GM23338 (cell line): ENCODE data around the gene ENTR1. TPM values are rescaled to one million over a fixed set of nuclear protein-coding genes. Genes with fewer than 3 reads are reported as not detected.

Experiments
- ATAC-seq: fragments of 200-7000 bp; cut with Tn5 transposase; 3 replicates; pipeline ENCODE4 v1.9.1; 2020
- DNase-seq: peaks from one replicate; pipeline ENCODE4 v3.0.0-alpha.2; 2015; ENCODE audit warnings: low spot score
- H2AFZ ChIP-seq: fragments of 200-600 bp; sonication (generic); 2 replicates; pipeline ENCODE4 v1.8.0; 2016; ENCODE audit warnings: antibody characterized with exemption, mild to moderate bottlenecking, moderate library complexity
- H3F3A ChIP-seq: fragments of 200-600 bp; sonication (generic); replicated peaks from 2 replicates; pipeline ENCODE4 v1.8.0; 2017; ENCODE audit warnings: antibody characterized with exemption, mixed run types, low read depth
- H3K27ac ChIP-seq: fragments of 200-600 bp; sonication (generic); 2 replicates; pipeline ENCODE4 v1.6.1; 2016; ENCODE audit warnings: low read depth
- H3K27me3 ChIP-seq: fragments of 200-600 bp; sonication (generic); 2 replicates; pipeline ENCODE4 v1.8.0; 2016; ENCODE audit warnings: mild to moderate bottlenecking, mixed run types, moderate library complexity; ENCODE audit not compliant: insufficient read depth
- H3K36me3 ChIP-seq: fragments of 200-600 bp; sonication (generic); 2 replicates; pipeline ENCODE4 v1.8.0; 2016; ENCODE audit warnings: mild to moderate bottlenecking; ENCODE audit not compliant: insufficient read depth
- H3K4me1 ChIP-seq: fragments of 200-600 bp; sonication (generic); 2 replicates; pipeline ENCODE4 v1.8.0; 2016; ENCODE audit warnings: mild to moderate bottlenecking, moderate library complexity; ENCODE audit not compliant: insufficient read depth
- H3K4me2 ChIP-seq: fragments of 200-600 bp; sonication (generic); 2 replicates; pipeline ENCODE4 v1.7.1; 2017; ENCODE audit warnings: mixed run types
- H3K4me3 ChIP-seq: fragments of 200-600 bp; sonication (generic); 2 replicates; pipeline ENCODE4 v1.6.1; 2016; ENCODE audit warnings: mixed run types
- H3K79me2 ChIP-seq: fragments of 200-600 bp; sonication (generic); replicated peaks from 2 replicates; pipeline ENCODE4 v1.8.0; 2017; ENCODE audit warnings: mild to moderate bottlenecking; ENCODE audit not compliant: insufficient read depth
- H3K9me2 ChIP-seq: fragments of 200-600 bp; sonication (generic); 2 replicates; pipeline ENCODE4 v1.8.0; 2017; ENCODE audit not compliant: insufficient read depth
- H4K20me1 ChIP-seq: fragments of 200-600 bp; sonication (generic); replicated peaks from 2 replicates; pipeline ENCODE4 v1.8.0; 2017; ENCODE audit warnings: mild to moderate bottlenecking; ENCODE audit not compliant: insufficient read depth
- H3K27ac Mint-ChIP-seq: 2 replicates; pipeline ENCODE4 v1.8.0; 2020; ENCODE audit warnings: inconsistent platforms, mild to moderate bottlenecking, moderate library complexity, mixed read lengths
- H3K27me3 Mint-ChIP-seq: 3 replicates; pipeline ENCODE4 v1.8.0; 2022; ENCODE audit warnings: low read depth, mild to moderate bottlenecking, moderate library complexity, mixed read lengths, inconsistent platforms; ENCODE audit not compliant: insufficient read depth, poor library complexity
- H3K36me3 Mint-ChIP-seq: 3 replicates; pipeline ENCODE4 v1.8.0; 2021; ENCODE audit warnings: low read depth, mild to moderate bottlenecking, inconsistent platforms, moderate library complexity, mixed read lengths
- H3K4me1 Mint-ChIP-seq: 3 replicates; pipeline ENCODE4 v1.8.0; 2020; ENCODE audit warnings: mild to moderate bottlenecking, inconsistent platforms, mixed read lengths
- H3K4me3 Mint-ChIP-seq: 3 replicates; pipeline ENCODE4 v1.8.0; 2021; ENCODE audit warnings: moderate library complexity, mild to moderate bottlenecking, inconsistent platforms, mixed read lengths
- H3K9me3 Mint-ChIP-seq: 3 replicates; pipeline ENCODE4 v1.8.0; 2020; ENCODE audit warnings: moderate library complexity, mild to moderate bottlenecking, inconsistent platforms, mixed read lengths
- ETS1 ChIP-seq: IDR thresholded peaks from 2 replicates; pipeline ENCODE4 v1.6.1; 2016; ENCODE audit warnings: antibody characterized with exemption
- EZH2 ChIP-seq: fragments of 200-600 bp; sonication (generic); IDR thresholded peaks from one replicate; pipeline ENCODE4 v1.8.0; 2017; ENCODE audit warnings: antibody characterized with exemption, mild to moderate bottlenecking, low read depth; ENCODE audit not compliant: unreplicated experiment
- EZH2phosphoT487 ChIP-seq: fragments of 200-600 bp; sonication (generic); IDR thresholded peaks from one replicate; pipeline ENCODE4 v1.8.1; 2018; ENCODE audit warnings: antibody characterized with exemption; ENCODE audit not compliant: unreplicated experiment
- NANOG ChIP-seq: IDR thresholded peaks from 2 replicates; pipeline ENCODE4 v1.6.1; 2016; ENCODE audit warnings: antibody characterized with exemption, borderline replicate concordance
- STAT1 ChIP-seq: IDR thresholded peaks from one replicate; pipeline ENCODE4 v1.6.1; 2016; ENCODE audit warnings: antibody characterized with exemption; ENCODE audit not compliant: unreplicated experiment
- ZNF331 ChIP-seq: fragments of 250-450 bp; sonication (Bioruptor Pico); IDR thresholded peaks from 2 replicates; pipeline ENCODE4 v1.5.0; 2020; ENCODE audit warnings: low read depth, mild to moderate bottlenecking, moderate library complexity
- polyA plus RNA-seq: library from polyadenylated mRNA; unstranded; fragments of >200 nt; fragmentation: Nextera tagmentation; extraction: Ambion mirVana; gene quantifications from 2 replicates; pipeline ENCODE4 v1.2.1, GENCODE V29; 2016
- total RNA-seq: library from RNA; depleted of rRNA; stranded (reverse); fragments of >200 nt; shearing (Covaris generic); gene quantifications from 2 replicates; pipeline ENCODE4 v1.2.3, GENCODE V29; 2014
- TF ChIP-seq, protein P1 (sequence below): IDR thresholded peaks from one replicate; pipeline ENCODE4 v1.6.1; 2018; ENCODE audit warnings: antibody characterized with exemption; ENCODE audit not compliant: unreplicated experiment
- TF ChIP-seq, protein P2 (sequence below), 2 experiments: fragments of 200-600 bp in 1 of 2; sonication (generic) in 1 of 2; conservative IDR thresholded peaks; 2 replicates each; pipeline versions ENCODE4 v1.5.1 to v1.6.1; 2016 to 2017; ENCODE audit warnings: antibody characterized with exemption in 2 of 2, low read depth in 2 of 2, mild to moderate bottlenecking in 2 of 2, moderate library complexity in 1 of 2

The ENTR1 gene
- total and polyA plus RNA-seq, 2 experiments from 2014 or later, result 25.6 to 91.9 TPM

DNA sequence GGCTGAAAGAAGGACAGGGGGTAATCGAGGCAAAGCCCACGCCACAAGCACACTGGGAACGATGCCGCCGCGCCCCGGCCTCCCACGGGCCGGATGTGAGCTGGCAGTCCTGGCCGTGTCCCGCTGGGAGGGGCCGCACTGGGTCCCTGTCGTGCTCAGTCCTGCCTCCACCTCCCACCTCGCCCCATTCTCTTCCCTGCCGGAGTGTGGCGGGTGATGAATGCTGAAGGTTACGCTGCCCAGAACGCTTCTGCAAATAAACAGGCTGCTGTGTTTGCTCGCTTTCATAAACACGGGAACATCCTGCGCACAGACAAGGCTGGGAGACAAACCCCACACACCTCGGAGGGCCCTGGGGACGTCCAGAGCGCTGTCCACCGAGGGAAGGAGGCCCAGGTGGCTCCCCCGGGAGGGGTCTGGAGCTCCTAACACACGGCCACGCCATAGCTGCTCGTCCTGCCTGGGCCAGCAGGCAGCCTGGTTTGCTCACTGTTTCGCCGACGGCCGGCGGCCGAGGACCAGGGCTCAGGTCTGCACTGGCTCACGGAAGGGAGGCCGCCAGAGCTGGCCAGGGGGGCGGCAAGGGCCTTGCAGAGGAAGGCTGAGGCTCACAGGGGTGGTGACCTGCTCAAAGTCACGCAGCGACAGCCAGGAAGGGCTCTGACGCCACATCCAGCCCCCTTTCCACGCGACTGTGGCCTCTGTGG is 49.2 kb downstream of the ENTR1 start (continued):
- TF ChIP-seq, protein P1, sequence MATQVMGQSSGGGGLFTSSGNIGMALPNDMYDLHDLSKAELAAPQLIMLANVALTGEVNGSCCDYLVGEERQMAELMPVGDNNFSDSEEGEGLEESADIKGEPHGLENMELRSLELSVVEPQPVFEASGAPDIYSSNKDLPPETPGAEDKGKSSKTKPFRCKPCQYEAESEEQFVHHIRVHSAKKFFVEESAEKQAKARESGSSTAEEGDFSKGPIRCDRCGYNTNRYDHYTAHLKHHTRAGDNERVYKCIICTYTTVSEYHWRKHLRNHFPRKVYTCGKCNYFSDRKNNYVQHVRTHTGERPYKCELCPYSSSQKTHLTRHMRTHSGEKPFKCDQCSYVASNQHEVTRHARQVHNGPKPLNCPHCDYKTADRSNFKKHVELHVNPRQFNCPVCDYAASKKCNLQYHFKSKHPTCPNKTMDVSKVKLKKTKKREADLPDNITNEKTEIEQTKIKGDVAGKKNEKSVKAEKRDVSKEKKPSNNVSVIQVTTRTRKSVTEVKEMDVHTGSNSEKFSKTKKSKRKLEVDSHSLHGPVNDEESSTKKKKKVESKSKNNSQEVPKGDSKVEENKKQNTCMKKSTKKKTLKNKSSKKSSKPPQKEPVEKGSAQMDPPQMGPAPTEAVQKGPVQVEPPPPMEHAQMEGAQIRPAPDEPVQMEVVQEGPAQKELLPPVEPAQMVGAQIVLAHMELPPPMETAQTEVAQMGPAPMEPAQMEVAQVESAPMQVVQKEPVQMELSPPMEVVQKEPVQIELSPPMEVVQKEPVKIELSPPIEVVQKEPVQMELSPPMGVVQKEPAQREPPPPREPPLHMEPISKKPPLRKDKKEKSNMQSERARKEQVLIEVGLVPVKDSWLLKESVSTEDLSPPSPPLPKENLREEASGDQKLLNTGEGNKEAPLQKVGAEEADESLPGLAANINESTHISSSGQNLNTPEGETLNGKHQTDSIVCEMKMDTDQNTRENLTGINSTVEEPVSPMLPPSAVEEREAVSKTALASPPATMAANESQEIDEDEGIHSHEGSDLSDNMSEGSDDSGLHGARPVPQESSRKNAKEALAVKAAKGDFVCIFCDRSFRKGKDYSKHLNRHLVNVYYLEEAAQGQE, result no peak
- no peak for TF ChIP-seq EZH2phosphoT487
- no peak for TF ChIP-seq STAT1
- no peak for TF ChIP-seq EZH2
- no peak for TF ChIP-seq NANOG
- TF ChIP-seq ZNF331 (CRISPR knock-in tag), result no peak

GRCh38 chr9:136359774-136360718 is 50.4 kb downstream of the ENTR1 start:
- no peaks in the 10 kb centered on the region for H3K36me3 ChIP-seq
- no peaks in the 10 kb centered on the region; the same call in 1 of the 2 replicates for H3K4me1 ChIP-seq
- ATAC-seq, result no peak
- H3F3A ChIP-seq, result no peaks in the 10 kb centered on the region
- Mint-ChIP-seq H3K27me3 (peaks cover 9% of the 10 kb centered on the region), H3K4me1 (peaks cover 6% of the 10 kb centered on the region; the same call in 1 of the 3 replicates), H3K4me3 (no peak overlapping the region), H3K27ac (no peak overlapping the region), H3K36me3 (no peaks in the 10 kb centered on the region), H3K9me3 (no peaks in the 10 kb centered on the region)
- no peak overlapping the region for H3K27ac ChIP-seq
- H3K27me3 ChIP-seq, result no peaks in the 10 kb centered on the region
- H3K4me3 ChIP-seq, result no peak overlapping the region
- H3K79me2 ChIP-seq, result no peaks in the 10 kb centered on the region
- no peak overlapping the region for H3K4me2 ChIP-seq
- H4K20me1 ChIP-seq, result no peaks in the 10 kb centered on the region
- DNase-seq, result no peak
- no peak overlapping the region for H2AFZ ChIP-seq
- no peaks in the 10 kb centered on the region for H3K9me2 ChIP-seq
- TF ChIP-seq, protein P2, sequence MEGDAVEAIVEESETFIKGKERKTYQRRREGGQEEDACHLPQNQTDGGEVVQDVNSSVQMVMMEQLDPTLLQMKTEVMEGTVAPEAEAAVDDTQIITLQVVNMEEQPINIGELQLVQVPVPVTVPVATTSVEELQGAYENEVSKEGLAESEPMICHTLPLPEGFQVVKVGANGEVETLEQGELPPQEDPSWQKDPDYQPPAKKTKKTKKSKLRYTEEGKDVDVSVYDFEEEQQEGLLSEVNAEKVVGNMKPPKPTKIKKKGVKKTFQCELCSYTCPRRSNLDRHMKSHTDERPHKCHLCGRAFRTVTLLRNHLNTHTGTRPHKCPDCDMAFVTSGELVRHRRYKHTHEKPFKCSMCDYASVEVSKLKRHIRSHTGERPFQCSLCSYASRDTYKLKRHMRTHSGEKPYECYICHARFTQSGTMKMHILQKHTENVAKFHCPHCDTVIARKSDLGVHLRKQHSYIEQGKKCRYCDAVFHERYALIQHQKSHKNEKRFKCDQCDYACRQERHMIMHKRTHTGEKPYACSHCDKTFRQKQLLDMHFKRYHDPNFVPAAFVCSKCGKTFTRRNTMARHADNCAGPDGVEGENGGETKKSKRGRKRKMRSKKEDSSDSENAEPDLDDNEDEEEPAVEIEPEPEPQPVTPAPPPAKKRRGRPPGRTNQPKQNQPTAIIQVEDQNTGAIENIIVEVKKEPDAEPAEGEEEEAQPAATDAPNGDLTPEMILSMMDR (conservative IDR thresholded peaks at IDR 0.05; ENCODE audit: low read depth in 2 of 2), result no peak
- TF ChIP-seq EZH2phosphoT487 (no peak), EZH2 (no peak), ZNF331 (CRISPR knock-in tag) (no peak), ETS1 (no peak)
